ENCODE measurements around the gene SPACDR. TPM values are rescaled to one million over a fixed set of nuclear protein-coding genes. Genes with fewer than 3 reads are reported as not detected.

Gene SPACDR
- total and polyA plus RNA-seq, 2 donors from 2014 or later, result 0.54 TPM; not detected in 1

DNA sequence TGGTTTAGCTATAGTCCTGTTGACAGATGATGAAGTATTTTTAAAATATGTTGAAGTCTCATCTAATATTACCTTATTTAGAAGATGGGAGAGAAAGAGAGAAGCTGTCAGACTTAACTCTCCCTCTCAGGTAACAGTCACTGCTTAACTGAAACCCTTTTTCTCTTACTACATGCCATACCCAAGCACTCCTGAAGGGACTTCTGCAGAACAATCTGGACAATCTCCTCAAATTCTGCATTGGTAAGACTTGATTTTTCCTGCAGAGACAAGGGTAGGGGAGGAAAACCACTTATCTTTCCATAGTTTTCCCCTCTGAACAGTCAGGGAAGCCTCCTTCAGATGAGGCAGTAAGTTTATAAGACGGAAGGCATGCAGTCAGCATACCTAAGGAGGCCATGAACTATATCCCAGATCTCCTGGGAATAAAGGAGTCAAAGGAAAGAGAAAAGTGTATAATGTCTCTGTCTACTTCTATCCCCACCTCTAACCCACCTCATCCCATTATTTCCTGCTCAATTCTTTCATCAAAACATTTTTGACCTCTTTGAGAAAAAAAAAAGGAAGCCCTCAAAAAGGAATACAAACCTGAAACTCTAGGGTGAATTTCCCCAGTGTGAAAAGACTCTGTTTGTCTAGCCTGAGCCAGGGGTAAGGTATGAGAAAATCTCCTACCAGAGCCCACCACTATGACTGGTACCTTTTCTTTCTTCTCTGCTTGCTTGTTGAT is 45.0 kb downstream of the SPACDR start:
- no peak for TF ChIP-seq CTCF (IDR thresholded peaks at IDR 0.05; ENCODE audit: borderline replicate concordance, extremely low read depth, insufficient read depth)
- no peak overlapping the region for H3K27ac ChIP-seq (ENCODE audit: low read depth in 2 of 2, low read length in 2 of 2)
- FAIRE-seq (no peak), DNase-seq (no peak)
- H3K9ac ChIP-seq (ENCODE audit: low read length in 3 of 3), result no peak overlapping the region
- no peaks in the 10 kb centered on the region for H3K27me3 ChIP-seq (ENCODE audit: control insufficient read depth, insufficient read depth, low read length)
- no peaks in the 10 kb centered on the region for H3K9me3 ChIP-seq (ENCODE audit: control insufficient read depth in 2 of 3, insufficient read depth in 1 of 3, low read length in 3 of 3)
- peaks cover 0 to 4% (median 0%) of the 10 kb centered on the region in 3 donors for H3K36me3 ChIP-seq (ENCODE audit: control insufficient read depth in 2 of 3, insufficient read depth in 3 of 3, low read length in 3 of 3)
- H3K4me1 ChIP-seq (ENCODE audit: control insufficient read depth in 2 of 3, insufficient read depth in 2 of 3, low read depth in 1 of 3, low read length in 3 of 3), result no peaks in the 10 kb centered on the region
- H3K4me3 ChIP-seq (ENCODE audit: low read length in 3 of 3), result no peak overlapping the region
- intact Hi-C loops (cut with DNase I), result no loop called here

GRCh38 chr7:100415448-100415847 is 48.6 kb downstream of the SPACDR start:
- Histone ChIP-seq H3K4me3 (ENCODE audit: low read length in 3 of 3) (no peak overlapping the region), H3K4me1 (ENCODE audit: control insufficient read depth in 2 of 3, insufficient read depth in 2 of 3, low read depth in 1 of 3, low read length in 3 of 3) (peaks cover 0 to 2% (median 0%) of the 10 kb centered on the region in 3 donors), H3K27ac (ENCODE audit: low read depth in 2 of 2, low read length in 2 of 2) (no peak overlapping the region), H3K9ac (ENCODE audit: low read length in 3 of 3) (no peak overlapping the region), H3K27me3 (ENCODE audit: control insufficient read depth, insufficient read depth, low read length) (no peaks in the 10 kb centered on the region), H3K9me3 (ENCODE audit: control insufficient read depth in 2 of 3, insufficient read depth in 1 of 3, low read length in 3 of 3) (no peaks in the 10 kb centered on the region), H3K36me3 (ENCODE audit: control insufficient read depth in 2 of 3, insufficient read depth in 3 of 3, low read length in 3 of 3) (peaks cover 0 to 4% (median 0%) of the 10 kb centered on the region in 3 donors)
- intact Hi-C loops (cut with DNase I), result no loop called here
- DNase-seq, result no peak
- no peak for FAIRE-seq
- TF ChIP-seq CTCF (IDR thresholded peaks at IDR 0.05; ENCODE audit: borderline replicate concordance, extremely low read depth, insufficient read depth), result no peak

GRCh38 chr7:100413889-100414288 is 50.2 kb downstream of the SPACDR start:
- no peak for TF ChIP-seq CTCF (IDR thresholded peaks at IDR 0.05; ENCODE audit: borderline replicate concordance, extremely low read depth, insufficient read depth)
- peaks cover 0 to 4% (median 0%) of the 10 kb centered on the region in 3 donors for H3K36me3 ChIP-seq (ENCODE audit: control insufficient read depth in 2 of 3, insufficient read depth in 3 of 3, low read length in 3 of 3)
- no peaks in the 10 kb centered on the region for H3K9me3 ChIP-seq (ENCODE audit: control insufficient read depth in 2 of 3, insufficient read depth in 1 of 3, low read length in 3 of 3)
- intact Hi-C loops (cut with DNase I), result no loop called here
- H3K27me3 ChIP-seq (ENCODE audit: control insufficient read depth, insufficient read depth, low read length), result no peaks in the 10 kb centered on the region
- no peak overlapping the region for H3K9ac ChIP-seq (ENCODE audit: low read length in 3 of 3)
- H3K4me3 ChIP-seq (ENCODE audit: low read length in 3 of 3), result no peak overlapping the region
- peaks cover 0 to 2% (median 0%) of the 10 kb centered on the region in 3 donors for H3K4me1 ChIP-seq (ENCODE audit: control insufficient read depth in 2 of 3, insufficient read depth in 2 of 3, low read depth in 1 of 3, low read length in 3 of 3)
- DNase-seq (no peak), FAIRE-seq (no peak)
- H3K27ac ChIP-seq (ENCODE audit: low read depth in 2 of 2, low read length in 2 of 2), result no peak overlapping the region
